BLaER1 (cell line): Measurements from ENCODE around the gene SERTAD1.

Experiments
- H3K27ac ChIP-seq: shearing (Covaris generic); formaldehyde crosslinking; 2 replicates; pipeline ENCODE4 v1.8.1; 2022
- H3K27me3 ChIP-seq: shearing (Covaris generic); formaldehyde crosslinking; 2 replicates; pipeline ENCODE4 v1.8.1; 2022
- H3K36me3 ChIP-seq: shearing (Covaris generic); formaldehyde crosslinking; 2 replicates; pipeline ENCODE4 v1.8.1; 2022
- H3K4me1 ChIP-seq: shearing (Covaris generic); formaldehyde crosslinking; 2 replicates; pipeline ENCODE4 v1.8.1; 2022
- H3K4me2 ChIP-seq: shearing (Covaris generic); formaldehyde crosslinking; 2 replicates; pipeline ENCODE4 v1.8.1; 2022
- H3K4me3 ChIP-seq: shearing (Covaris generic); formaldehyde crosslinking; 2 replicates; pipeline ENCODE4 v1.8.1; 2022
- H3K9ac ChIP-seq: shearing (Covaris generic); formaldehyde crosslinking; 2 replicates; pipeline ENCODE4 v1.8.1; 2022
- H3K9me3 ChIP-seq: shearing (Covaris generic); formaldehyde crosslinking; 2 replicates; pipeline ENCODE4 v1.8.1; 2022
- H4K20me1 ChIP-seq: shearing (Covaris generic); formaldehyde crosslinking; 2 replicates; pipeline ENCODE4 v1.8.1; 2022
- Cebpa-rat ChIP-seq: shearing (Covaris generic); IDR thresholded peaks from 2 replicates; pipeline ENCODE4 v1.8.1; 2022

SERTAD1 gene

DNA sequence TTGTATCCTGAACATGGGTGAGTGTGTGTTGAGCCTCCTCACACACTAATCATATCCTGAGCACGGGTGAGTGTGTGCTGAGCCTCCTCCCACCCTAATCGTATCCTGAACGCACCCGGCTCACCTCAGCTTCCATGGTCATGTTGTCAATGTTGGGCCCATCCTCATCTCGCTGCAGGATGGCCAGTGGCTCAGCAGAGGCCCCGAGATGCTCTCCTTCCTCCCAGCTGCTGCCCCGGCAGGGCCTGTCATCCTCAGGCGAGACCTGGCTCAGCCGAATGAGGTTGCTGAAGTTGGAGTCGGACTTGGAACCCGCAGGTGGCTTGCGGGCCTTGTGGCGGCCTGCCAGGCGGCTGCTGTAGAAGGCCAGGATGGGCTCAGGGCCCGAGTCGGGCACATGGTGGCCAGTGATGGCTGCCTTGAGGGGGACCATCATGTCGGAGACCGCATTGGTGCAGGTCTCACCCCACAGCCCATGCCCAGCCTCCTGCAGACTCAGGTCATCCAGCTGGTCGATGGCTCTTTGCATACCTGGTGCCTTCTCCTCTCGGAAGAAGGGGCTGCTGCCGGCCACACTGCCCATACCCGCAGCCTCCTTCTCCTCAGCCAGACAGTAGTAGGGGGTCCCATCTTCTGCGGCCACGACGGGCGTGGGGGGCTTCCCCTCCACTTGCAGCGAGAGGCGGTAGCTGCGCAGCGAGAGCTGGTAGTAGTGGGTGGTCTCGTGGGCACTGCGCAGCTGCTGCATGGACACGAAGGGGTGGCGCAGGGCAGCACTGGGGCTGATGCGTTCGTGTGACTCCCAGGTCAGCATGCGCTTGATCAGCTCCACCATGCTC lies 45.4 kb downstream of the SERTAD1 start:
- no peak overlapping the region for H3K9ac ChIP-seq
- no peak for TF ChIP-seq Cebpa-rat
- H4K20me1 ChIP-seq, result no peaks in the 10 kb centered on the region
- H3K27me3 ChIP-seq, result no peaks in the 10 kb centered on the region
- H3K4me3 ChIP-seq, result no peak overlapping the region
- no peak overlapping the region for H3K27ac ChIP-seq
- H3K9me3 ChIP-seq, result no peaks in the 10 kb centered on the region
- no peaks in the 10 kb centered on the region for H3K4me1 ChIP-seq
- H3K36me3 ChIP-seq, result peaks cover 9% of the 10 kb centered on the region; the same call in 1 of the 2 replicates
- H3K4me2 ChIP-seq, result no peak overlapping the region

DNA sequence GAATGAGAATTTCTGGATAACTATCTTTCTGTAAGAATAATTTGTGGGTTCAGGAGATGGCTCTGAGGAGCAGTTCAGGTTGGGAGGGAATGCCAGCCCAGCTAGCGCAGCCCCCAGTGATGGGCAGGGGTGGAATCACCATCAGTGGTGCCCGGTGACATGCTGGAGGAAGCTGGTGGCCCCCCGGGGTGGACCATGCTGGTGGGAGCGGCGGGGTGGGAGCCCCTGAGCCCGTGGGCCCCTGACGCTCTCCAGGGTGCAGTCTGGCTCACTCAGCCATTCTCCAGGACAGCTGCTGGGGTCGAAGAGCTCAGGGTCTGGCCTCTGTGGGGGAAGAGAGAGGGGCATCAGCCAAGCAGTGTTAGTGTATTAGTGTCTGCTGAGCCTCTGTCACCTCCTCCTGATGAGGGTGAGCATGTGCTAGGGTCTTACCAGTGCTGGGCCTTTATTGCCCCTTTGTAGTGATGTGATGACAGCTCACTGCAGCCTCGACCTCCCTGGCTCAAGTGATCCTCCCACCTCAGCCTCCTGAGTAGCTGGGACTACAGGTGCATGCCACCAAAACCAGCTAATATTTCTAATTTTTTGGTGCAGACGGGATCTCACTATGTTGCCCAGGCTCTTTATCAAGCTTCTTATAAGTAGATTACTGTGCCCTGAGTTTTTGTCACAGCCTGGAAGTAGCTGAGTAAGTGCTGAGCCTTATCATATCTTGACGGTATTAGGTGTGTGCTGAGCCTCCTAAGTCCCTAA lies 46.2 kb downstream of the SERTAD1 start:
- H3K9ac ChIP-seq, result no peak overlapping the region
- TF ChIP-seq Cebpa-rat, result no peak
- H3K4me3 ChIP-seq, result no peak overlapping the region
- no peaks in the 10 kb centered on the region for H3K9me3 ChIP-seq
- H3K27me3 ChIP-seq, result no peaks in the 10 kb centered on the region
- H3K27ac ChIP-seq, result no peak overlapping the region
- H3K4me2 ChIP-seq, result no peak overlapping the region
- no peaks in the 10 kb centered on the region for H4K20me1 ChIP-seq
- H3K36me3 ChIP-seq, result peaks cover 9% of the 10 kb centered on the region; the same call in 1 of the 2 replicates
- no peaks in the 10 kb centered on the region for H3K4me1 ChIP-seq

DNA sequence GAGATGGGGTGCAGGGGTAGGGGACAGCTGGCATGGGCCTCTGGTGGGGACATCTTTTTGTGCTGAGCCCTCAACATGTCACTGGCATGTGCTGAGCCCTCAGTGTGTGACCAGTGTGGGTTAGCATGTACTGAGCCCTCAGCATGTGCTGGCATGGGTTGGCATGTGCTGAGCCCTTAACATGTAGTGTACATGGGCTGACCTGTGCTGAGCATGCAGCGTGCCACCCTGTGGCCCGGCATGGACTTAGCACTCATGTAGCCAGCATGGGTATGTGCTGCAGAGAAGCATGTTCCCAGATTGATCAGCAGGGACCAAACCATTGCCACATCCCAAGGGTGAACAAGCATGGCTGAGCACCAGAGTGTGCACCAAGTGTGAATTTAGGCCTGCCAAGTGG lies 47.3 kb downstream of the SERTAD1 start:
- H3K27me3 ChIP-seq, result no peaks in the 10 kb centered on the region
- peaks cover 9% of the 10 kb centered on the region; the same call in 1 of the 2 replicates for H3K36me3 ChIP-seq
- no peak overlapping the region for H3K4me3 ChIP-seq
- no peak overlapping the region for H3K4me2 ChIP-seq
- H4K20me1 ChIP-seq, result no peaks in the 10 kb centered on the region
- no peak for TF ChIP-seq Cebpa-rat
- H3K9ac ChIP-seq, result no peak overlapping the region
- no peak overlapping the region for H3K27ac ChIP-seq
- no peaks in the 10 kb centered on the region for H3K4me1 ChIP-seq
- H3K9me3 ChIP-seq, result no peaks in the 10 kb centered on the region

DNA sequence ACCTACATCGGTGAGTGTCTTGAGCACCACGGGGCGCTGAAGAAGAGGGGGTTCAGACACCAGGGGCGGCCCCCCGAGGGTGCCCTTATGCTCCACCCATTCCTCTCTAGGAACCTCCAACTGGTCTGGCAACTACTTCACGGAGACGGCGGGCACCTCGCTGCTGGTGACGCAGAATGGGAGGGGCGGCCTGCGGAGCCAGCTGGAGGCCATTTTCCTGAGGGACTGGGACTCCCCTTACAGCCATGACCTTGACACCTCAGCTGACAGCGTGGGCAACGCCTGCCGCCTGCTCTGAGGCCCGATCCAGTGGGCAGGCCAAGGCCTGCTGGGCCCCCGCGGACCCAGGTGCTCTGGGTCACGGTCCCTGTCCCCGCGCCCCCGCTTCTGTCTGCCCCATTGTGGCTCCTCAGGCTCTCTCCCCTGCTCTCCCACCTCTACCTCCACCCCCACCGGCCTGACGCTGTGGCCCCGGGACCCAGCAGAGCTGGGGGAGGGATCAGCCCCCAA lies 47.9 kb downstream of the SERTAD1 start:
- Histone ChIP-seq H3K4me3 (no peak overlapping the region), H4K20me1 (no peaks in the 10 kb centered on the region), H3K4me1 (no peaks in the 10 kb centered on the region), H3K9me3 (no peaks in the 10 kb centered on the region), H3K36me3 (peaks cover 11% of the 10 kb centered on the region; the same call in 1 of the 2 replicates), H3K27me3 (no peaks in the 10 kb centered on the region), H3K9ac (no peak overlapping the region), H3K4me2 (no peak overlapping the region), H3K27ac (no peak overlapping the region)
- TF ChIP-seq Cebpa-rat, result no peak

DNA sequence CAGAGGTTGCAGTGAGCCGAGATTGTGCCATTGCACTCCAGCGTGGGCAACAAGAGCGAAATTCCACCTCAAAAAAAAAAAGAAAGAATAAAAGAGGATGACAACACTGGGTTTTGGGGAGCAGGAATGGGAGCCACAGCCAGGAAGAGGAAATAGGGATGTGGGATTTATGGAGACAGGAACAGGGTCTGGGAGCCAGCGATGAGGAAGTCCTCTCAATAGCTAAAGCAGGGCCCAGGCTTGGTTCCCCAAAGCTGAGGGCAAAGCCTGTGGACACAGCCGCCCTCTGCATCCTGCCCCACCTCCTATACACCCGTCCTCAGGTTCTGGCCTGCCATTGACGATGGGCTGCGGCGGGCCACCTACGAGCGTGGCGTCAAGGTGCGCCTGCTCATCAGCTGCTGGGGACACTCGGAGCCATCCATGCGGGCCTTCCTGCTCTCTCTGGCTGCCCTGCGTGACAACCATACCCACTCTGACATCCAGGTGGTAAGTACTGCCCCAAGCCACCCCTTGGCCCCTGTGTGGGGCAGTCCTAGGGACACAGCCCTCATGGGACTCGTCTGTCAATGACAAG lies 49.4 kb downstream of the SERTAD1 start:
- H3K4me1 ChIP-seq, result no peaks in the 10 kb centered on the region
- H3K9me3 ChIP-seq, result no peaks in the 10 kb centered on the region
- H3K4me3 ChIP-seq, result no peak overlapping the region
- peaks cover 23% of the 10 kb centered on the region; the same call in 1 of the 2 replicates for H3K36me3 ChIP-seq
- no peaks in the 10 kb centered on the region for H4K20me1 ChIP-seq
- H3K27me3 ChIP-seq, result no peaks in the 10 kb centered on the region
- no peak overlapping the region for H3K27ac ChIP-seq
- no peak overlapping the region for H3K9ac ChIP-seq
- no peak for TF ChIP-seq Cebpa-rat
- no peak overlapping the region for H3K4me2 ChIP-seq

DNA sequence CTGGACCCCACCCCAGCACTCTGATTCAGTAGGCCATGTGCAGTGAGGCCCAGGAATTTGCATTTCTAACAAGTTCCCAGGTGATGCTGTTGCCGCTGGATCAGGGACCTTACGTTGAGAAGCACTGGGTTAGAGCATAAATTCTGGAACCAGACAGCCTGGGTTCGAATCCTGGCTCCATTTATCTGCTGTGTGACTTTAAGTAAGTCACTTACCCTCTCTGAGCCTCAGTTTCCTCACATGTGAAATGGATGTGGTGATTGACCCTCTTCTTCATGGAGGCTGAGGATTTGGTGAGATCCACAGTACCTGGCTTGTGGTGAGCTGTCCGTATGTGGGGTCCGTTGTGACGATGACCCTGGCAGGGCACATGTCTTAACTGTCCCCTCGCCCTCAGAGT lies 51.7 kb downstream of the SERTAD1 start:
- no peak for TF ChIP-seq Cebpa-rat
- no peaks in the 10 kb centered on the region for H4K20me1 ChIP-seq
- no peak overlapping the region for H3K4me2 ChIP-seq
- H3K27me3 ChIP-seq, result no peaks in the 10 kb centered on the region
- H3K9me3 ChIP-seq, result no peaks in the 10 kb centered on the region
- peaks cover 8% of the 10 kb centered on the region; the same call in 1 of the 2 replicates for H3K4me1 ChIP-seq
- peaks cover 36% of the 10 kb centered on the region; the same call in 1 of the 2 replicates for H3K36me3 ChIP-seq
- no peak overlapping the region for H3K9ac ChIP-seq
- H3K4me3 ChIP-seq, result no peak overlapping the region
- H3K27ac ChIP-seq, result no peak overlapping the region

DNA sequence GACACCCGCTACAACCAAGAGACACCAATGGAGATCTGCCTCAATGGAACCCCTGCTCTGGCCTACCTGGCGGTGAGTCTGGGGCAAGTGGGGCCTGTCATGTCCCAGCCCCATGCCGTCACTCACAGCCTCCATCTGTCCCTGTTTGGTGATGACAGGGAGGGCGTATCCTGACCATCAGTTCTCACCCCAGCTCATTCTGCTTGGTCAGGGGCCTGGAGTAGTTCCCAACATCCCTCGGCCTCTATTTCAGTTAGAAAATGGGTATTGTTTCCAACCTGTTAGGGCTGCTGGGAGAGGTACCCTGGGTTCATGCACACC lies 54.0 kb downstream of the SERTAD1 start:
- Histone ChIP-seq H4K20me1 (no peaks in the 10 kb centered on the region), H3K36me3 (peaks cover 44% of the 10 kb centered on the region), H3K27ac (no peak overlapping the region), H3K9me3 (no peaks in the 10 kb centered on the region), H3K4me1 (peaks cover 8% of the 10 kb centered on the region; the same call in 1 of the 2 replicates), H3K9ac (no peak overlapping the region), H3K27me3 (no peaks in the 10 kb centered on the region), H3K4me3 (no peak overlapping the region), H3K4me2 (no peak overlapping the region)
- no peak for TF ChIP-seq Cebpa-rat
